GM20431 (cell line): ENCODE results near the gene DPY19L1.
"Not testable (repeated sequence)": the region's sequence is repeated elsewhere in the genome, so short reads cannot be mapped to it uniquely, and the experiment has no call there.

Experiments used
- in situ Hi-C: fragments of 300-500 bp; cut with MseI, MboI; formaldehyde crosslinking; loops from one replicate; pipeline ENCODE4 v1.15.0; 2020; ENCODE audit warnings: low sequenced_read_pairs; ENCODE audit not compliant: unreplicated experiment

Gene DPY19L1

DNA sequence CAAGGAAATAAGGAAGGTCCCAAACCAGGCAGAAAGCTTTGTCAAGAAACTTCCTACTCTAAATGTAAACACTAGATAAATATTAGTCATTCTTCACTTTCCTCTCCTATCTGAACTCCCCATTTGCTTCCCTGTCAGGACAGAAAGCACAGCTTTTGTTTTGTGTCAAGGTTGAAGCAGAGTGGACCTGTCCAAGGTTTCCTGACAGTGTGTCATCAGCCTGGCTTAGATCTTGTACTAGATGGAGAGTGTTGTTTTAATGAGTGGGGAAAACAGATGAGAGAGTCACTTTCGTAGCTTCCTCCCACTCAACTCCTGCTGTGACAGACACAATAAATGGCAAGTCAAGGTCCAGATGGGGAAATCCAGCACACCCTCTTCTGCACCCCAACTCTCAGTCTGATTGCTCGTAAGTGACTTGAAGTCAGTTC, 101.5 kb downstream of the DPY19L1 start:
- in situ Hi-C loops: not testable (repeated sequence)

DNA sequence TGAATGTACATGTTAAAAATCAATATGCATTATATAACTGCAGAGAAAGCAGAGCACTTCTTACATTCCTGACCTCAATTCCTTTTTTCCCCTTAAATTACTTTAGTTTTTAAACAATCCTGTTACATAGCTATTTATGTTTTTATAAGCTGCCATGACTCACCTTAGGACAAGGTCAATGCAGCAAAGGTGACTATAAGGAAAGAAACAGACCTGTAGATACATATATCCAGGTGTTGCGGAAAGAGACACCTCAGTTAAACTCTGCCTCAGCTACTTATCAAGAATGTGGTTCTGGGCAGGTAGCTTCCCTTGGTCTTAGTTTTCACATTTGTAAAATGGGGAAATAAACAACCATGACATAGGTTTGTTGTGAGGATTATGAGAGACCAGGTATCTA, 105.5 kb downstream of the DPY19L1 start:
- in situ Hi-C loops: no loop called here

DNA sequence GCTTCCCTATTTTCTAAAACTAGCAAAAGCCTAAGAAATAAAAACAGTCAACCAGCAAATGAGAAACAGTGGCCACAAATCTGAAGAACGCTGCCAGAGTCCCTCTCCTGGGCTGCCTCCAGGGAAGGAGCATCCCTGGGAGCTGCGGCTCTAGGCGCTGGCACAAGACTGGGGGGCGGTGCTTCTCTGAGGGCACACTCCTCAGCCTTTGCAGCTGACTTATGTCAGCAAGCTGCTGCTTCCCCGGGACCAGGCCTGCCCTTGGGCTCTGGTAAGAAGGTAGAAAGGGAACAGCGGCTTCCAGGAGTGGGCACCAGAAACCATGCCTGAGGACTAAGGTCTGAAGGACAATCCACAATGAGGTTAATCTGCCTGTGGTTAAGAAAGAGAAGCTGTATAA, 107.5 kb downstream of the DPY19L1 start:
- in situ Hi-C loops: not testable (repeated sequence)

DNA sequence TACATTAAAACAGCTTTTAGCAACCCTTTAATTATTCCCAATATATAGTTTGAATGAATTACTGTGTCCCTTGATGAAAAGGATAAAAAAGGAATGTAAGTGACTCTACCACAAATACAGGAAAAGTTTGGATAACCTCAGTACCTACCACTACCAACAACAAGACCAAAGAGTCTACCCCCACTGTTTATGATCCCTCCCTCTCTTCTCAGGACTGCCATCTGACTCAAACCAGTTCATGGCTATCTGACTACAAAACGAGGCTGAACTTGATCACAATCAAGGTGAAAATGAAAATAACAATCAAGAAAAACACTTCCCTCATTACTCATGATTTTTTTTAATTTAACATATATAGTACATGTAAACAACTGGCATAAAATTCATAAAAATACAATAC, 108.7 kb downstream of the DPY19L1 start:
- in situ Hi-C loops: no loop called here

DNA sequence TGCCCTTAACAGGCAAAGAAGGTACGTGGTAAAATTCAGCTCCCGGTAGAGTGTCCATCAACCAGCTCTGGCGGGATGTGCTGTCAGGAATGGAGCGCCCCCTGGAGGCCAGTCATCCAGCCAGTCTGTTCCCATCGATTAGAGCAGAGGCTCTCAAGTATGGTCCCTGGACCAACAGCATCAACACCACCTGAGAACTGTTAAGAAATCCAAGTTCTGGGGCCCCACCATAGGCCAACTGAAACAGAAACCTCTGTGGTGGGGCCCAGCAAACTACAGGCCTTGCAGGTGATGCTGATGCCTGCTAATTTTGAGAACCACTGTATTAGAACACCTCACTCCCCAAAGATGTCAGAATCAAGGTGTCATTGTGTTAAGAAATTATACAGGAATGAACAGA, 109.2 kb downstream of the DPY19L1 start:
- in situ Hi-C loops: no loop called here

DNA sequence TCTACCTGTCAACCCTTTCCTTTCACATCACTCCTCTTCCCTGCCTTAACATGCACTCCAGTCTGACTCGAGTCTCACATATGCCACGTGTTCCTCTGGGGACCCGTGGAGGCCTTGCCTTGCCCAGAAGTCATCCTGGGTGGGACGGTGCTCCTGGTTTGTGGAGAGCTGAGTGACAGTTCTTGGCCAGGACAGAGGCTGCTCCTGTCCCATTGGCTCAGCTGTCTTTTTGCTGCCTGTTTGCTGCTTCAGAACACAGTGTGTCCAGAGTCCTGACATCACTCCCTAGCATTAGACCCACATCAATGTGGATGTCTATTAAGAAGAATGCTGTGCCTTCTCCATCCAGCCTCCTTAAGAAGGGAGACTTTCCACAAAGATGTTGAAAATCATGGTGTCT, 116.8 kb downstream of the DPY19L1 start:
- in situ Hi-C loops: not testable (repeated sequence)

DNA sequence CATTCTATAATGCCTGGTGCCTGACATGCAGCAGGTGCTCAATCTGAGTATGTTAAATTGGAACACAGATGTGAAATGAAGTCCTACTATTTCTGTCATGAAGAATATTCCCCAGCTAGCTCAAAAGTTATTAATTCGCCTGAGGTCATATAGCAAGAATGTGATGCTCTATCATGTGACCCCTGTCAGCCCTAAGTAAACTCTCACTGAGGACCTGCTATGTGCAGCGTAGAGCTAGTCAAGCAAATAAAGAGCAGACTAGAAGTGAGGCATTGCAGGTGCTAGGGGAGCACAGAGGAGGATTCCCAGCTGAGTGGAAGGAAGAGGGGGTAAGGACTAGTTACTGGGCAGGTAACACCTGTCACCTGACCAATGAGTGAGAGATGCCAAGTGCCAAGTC, 118.2 kb downstream of the DPY19L1 start:
- in situ Hi-C loops: not testable (repeated sequence)

DNA sequence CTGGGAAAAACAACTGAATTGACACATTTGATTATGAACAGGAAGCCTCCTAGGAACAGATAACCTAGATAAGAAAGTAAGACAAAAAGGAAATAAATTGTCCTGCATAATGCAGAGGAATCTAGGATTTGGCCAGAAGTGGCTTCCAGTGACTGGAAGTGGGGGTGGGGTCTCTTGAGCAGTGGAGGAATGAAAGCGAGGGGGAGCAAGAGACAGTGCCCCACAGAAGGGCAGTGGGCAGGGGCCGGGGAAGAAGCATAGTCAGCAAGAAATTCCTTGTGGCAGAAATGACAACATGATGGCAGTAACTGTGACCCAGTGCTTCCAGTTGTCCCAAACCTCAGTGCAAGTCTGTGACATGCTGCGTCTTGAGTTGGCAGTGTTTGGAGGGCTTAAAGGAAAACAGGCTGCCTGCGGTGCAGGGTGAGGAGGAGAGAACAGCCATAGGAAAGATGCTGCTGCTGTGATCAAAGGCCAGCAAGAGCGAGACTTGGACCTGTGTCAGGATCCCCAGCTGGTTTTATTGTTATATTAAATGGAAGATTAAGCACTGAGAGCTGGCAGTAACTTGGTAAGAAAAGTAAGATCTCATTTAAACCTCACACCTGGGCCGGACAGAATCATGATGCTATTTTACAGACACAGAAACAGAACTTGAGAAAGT, 119.0 kb downstream of the DPY19L1 start:
- in situ Hi-C loops: not testable (repeated sequence)

DNA sequence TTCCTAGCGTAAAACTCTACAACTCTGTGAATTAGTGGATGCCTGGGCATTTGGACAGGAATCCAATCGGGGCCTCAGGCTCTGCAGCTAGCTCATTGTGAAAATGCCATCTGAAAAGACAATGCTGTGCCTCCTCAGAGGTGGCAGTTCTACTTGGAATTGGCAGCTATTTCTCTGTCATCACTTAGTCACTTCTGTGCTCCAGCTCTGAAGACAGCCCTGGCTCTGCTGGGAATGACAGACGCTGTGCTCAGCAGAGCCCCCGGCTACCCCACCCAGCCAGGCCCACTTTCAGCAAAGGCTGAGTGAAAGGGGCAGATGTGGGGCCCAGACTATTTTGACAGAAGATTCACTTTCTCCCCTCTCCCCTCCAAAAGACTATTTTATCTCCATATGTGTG, 119.8 kb downstream of the DPY19L1 start:
- in situ Hi-C loops: not testable (repeated sequence)

DNA sequence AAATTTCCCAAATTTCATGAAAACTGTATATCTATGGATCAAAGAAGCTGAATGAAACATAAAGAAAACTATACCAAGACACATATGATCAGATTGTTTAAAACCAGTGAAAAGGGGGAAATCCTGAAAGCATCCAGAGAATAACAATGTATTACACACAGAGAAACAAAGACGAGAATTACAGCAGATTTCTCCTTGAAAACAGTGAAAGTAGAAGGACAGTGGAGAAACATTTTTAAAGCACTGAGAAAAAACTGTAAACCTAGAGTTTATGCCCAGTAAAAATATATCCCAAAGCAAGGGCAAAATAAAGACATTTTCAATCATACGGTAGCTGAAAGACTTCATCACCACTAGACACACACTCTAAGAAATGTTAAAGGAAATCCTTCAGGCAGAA, 121.0 kb downstream of the DPY19L1 start:
- in situ Hi-C loops: no loop called here

DNA sequence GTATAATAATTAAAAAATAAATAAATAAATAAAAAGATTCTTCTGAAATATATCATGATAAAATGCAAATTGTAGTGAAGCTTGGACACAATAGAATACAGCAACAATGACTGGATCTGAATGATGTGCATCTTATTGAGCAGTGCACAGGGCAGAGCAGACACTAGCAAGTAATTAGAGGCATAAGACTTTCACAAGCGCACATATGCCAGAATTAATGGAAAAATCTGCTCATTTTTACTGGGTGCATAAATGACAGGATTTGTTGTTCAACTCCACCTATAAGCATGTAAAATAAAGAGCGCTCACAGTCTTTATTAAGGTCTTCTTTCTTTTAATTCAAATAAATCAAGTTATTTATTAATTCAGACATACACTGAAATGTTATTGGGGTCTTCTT, 125.0 kb downstream of the DPY19L1 start:
- in situ Hi-C loops: no loop called here

DNA sequence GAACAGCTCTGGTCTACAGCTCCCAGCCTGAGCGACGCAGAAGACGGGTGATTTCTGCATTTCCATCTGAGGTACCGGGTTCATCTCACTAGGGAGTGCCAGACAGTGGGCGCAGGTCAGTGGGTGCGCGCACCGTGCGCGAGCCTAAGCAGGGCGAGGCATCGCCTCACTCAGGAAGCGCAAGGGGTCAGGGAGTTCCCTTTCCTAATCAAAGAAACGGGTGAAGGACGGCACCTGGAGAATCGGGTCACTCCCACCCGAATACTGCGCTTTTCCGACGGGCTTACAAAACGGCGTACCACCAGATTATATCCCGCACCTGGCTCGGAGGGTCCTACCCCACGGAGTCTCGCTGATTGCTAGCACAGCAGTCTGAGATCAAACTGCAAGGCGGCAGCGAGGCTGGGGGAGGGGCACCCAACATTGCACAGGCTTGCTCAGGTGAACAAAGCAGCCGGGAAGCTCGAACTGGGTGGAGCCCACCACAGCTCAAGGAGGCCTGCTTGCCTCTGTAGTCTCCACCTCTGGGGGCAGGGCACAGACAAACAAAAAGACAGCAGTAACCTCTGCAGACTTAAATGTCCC, 130.9 kb downstream of the DPY19L1 start:
- in situ Hi-C loops: not testable (repeated sequence)

DNA sequence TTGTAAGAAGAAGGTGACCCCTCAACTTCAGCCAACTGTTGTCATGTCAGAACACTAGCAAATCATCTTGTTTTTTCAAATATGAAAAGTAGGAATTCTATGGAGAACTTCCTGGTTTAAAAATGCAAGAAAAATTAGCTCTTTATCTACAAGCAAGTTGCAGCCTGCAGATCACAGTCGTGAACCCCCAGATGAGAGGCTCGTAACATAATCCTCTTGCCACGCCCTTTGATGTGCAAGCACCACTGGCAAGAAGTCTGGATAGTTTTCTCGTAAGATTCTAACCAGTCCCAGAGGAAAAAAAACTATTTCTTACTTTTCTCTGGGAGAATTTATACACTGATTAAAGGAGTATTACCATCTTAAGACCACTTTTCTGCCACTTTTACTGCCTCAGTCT, 132.3 kb downstream of the DPY19L1 start:
- in situ Hi-C loops: no loop called here

DNA sequence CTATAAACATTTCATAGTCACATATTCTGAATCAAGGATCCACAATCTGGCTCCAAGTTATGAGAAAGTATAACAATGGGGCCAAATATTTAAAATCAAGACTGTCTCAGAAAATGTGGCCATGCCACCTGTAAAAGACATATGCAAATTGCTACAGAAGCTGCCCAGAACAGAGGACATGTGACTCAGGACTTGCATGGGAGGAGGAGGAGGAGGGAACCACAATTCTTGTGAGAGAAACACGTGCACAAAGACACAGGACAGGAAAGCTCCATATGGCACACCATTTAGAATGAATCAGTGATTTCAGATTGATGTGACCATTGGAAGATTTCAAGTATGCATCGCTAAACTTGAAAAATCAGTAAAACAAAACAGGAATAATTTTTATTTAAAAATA, 133.4 kb downstream of the DPY19L1 start:
- in situ Hi-C loops: not testable (repeated sequence)

DNA sequence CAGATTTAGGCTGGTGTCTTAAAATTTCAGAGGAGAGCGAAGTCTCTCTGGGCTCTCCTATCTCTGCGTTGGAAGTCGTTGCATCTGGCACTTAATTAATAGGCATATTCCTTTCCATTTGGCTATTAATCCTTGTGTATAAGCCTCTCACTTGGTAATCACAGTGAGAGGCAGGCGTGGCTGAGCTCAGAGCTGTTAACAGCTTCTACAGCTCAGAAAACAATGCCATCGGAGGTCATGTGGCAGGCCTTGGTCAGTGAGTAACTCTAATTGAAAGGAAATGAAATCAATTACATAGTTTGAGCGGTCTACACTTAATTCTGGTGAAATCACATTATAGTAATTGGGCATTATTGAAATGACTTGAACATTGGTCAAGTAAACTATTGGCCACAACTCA, 135.1 kb downstream of the DPY19L1 start:
- in situ Hi-C loops: no loop called here

DNA sequence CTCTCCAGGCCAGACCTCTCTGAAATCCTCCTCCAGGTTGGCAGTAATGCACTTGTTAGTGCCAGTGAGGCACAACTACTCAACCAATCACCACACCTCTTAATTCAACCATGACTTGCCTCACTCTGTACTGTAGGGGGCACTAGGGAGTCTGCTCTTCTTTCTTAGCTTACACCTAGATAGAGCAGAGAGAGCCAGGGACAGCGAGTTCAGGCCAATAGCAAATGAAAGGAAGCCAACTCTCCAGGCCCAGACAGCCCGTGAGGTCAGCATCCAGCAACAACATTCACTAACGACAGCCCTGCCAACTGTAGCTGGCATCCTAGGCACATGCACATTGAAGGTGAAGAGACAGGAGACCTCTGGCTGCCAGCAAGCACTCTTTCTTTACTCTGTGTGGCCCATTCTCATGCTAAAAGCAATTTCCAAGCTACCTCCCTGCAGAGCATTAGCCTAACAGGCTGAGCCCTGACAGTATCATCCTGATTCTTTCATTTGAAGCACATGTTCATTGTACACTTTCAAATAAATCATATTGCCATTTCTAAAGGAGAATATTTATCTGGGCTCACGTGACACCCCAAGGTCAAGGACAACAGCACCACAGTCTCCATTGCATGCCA, 136.3 kb downstream of the DPY19L1 start:
- in situ Hi-C loops: no loop called here

DNA sequence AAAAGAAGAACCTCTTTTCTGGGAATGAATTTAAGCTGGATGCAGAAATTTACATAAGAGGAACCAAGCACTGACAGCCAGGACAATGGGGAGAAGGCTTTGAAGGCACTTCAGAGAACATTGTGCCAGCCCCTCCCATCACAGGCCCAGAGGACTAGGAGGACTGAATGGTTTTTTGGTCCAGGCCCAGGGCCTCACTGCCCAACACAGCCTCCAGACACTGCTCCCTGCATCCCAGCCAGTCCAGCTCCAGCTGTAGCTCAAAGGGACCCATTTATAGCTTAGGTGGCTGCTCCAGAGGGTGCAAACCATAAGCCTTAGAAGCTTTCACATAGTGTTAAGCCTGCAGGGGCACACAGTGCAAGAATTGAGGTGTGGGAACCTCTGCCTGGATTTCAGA, 142.1 kb downstream of the DPY19L1 start:
- in situ Hi-C loops: no loop called here

DNA sequence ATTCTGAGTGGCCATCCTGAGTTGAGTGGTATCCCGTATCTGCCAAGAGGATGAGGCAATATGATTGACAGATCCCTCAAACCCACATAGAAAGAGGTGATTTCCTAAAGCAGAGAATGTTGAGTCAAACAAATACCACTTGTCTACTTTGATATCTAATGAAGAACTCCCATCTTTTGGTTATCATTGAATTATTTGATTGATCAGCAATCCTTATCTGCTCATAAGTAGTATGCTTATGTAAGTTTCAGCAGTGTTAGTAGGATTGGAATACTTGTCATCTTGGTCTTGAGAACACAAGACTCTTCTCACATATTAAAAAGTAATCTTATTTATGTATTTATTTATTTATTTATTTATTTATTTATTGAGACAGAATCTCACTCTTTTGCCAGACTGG, 147.3 kb downstream of the DPY19L1 start:
- in situ Hi-C loops: no loop called here

DNA sequence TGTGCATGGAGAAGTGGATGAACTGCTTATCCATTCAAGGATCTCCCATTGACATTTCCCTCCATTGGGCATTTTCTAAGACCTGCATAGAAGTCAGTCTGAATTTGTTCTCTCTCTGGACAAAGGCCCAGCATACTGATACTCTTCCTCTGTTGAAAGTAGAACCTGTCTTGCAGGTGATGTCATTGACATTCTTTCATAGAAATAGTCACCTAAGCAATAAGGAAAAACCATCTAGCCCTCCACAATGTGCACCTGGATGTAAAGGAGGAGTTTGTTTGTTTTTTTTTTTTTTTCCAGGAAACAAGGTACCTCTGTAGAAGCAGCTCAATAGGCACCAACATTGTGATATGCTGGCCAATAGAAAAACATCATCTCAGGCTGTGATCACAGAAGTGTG, 150.4 kb downstream of the DPY19L1 start:
- in situ Hi-C loops: no loop called here

DNA sequence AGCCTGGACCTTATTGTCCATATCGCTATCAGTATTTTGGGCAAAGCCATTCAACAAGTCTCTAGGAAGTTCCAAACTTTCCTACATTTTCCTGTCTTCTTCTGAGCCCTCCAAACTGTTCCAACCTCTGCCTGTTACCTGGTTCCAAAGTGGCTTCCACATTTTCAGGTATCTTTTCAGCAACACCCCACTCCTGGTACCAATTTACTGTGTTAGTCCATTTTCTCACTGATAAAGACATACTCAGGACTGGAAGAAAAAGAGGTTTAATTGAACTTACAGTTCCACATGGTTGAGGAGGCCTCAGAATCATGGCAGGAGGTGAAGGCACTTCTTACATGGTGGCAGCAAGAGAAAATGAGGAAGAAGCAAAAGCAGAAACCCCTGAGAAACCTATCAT, 153.4 kb downstream of the DPY19L1 start:
- in situ Hi-C loops: not testable (repeated sequence)

DNA sequence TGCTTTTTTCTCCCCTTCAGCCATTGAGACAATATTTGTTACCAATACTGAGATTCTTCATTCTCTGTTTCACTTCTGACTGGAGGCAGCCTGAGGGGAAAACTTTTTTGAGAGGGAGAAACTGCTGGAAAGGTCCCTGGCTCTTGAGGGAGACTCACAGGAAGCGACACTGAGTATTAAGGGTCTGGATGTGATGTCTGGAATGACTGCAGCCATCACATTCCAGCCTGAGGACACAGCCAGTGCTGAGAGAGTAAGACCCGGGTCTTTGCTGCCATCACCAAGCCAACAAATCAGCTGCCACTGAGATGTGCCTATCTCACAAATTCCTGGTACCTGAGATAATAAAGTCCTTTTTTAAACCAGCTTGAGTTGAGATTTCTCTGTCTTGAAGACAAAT, 157.4 kb downstream of the DPY19L1 start:
- in situ Hi-C loops: no loop called here
